SK-N-SH (cell line): Measurements from ENCODE around the gene SLC5A8. TPM values are rescaled to one million over a fixed set of nuclear protein-coding genes. Genes with fewer than 3 reads are reported as not detected.

Source experiments
- CTCF ChIA-PET: fragments of 300-600, 350-600 bp; formaldehyde crosslinking; extraction: SDS; loops from one replicate; lab custom pipeline; 2021; lab: Yijun Ruan, JAX
- POLR2A ChIA-PET: fragments of 350-600 bp; sonication (Branson Sonifier 250); formaldehyde crosslinking; extraction: SDS; loops from one replicate; lab custom pipeline; 2020; ENCODE audit warnings: antibody characterized with exemption, inconsistent platforms; lab: Yijun Ruan, JAX
- DNase-seq: peaks from one replicate; pipeline ENCODE4 v3.0.0; 2012
- H2AFZ ChIP-seq: fragments of 200-600 bp; sonication (generic); 2 replicates; pipeline ENCODE4 v1.8.1; 2016; ENCODE audit warnings: antibody characterized with exemption, mild to moderate bottlenecking, low read depth
- H3F3A ChIP-seq: fragments of 200-600 bp; sonication (generic); replicated peaks from 2 replicates; pipeline ENCODE3; 2016; ENCODE audit warnings: antibody characterized with exemption, mild to moderate bottlenecking; ENCODE audit not compliant: insufficient read depth
- H3K27ac ChIP-seq, 2 experiments: fragments of 200-500 bp in 1 of 2; fragments of 200-600 bp in 1 of 2; sonication (Bioruptor generic) in 1 of 2; sonication (generic), shearing (Covaris generic) in 1 of 2; 2 replicates each; pipeline versions ENCODE4 v1.5.1 to v1.6.1; 2014 to 2016; ENCODE audit warnings: low read depth in 2 of 2, inconsistent platforms in 1 of 2, low read length in 1 of 2, mild to moderate bottlenecking in 1 of 2, mixed read lengths in 1 of 2
- H3K27me3 ChIP-seq: fragments of 200-600 bp; sonication (generic), shearing (Covaris generic); 2 replicates; pipeline ENCODE4 v1.6.1; 2016; ENCODE audit warnings: mixed run types; ENCODE audit not compliant: insufficient read depth
- H3K36me3 ChIP-seq, 2 experiments: fragments of 200-500 bp in 1 of 2; fragments of 200-600 bp in 1 of 2; sonication (Bioruptor generic) in 1 of 2; sonication (generic) in 1 of 2; replicated peaks in 1 of 2; 2 replicates each; pipeline versions ENCODE3 to v1.5.1; 2014 to 2016; ENCODE audit warnings: low read length in 1 of 2, mild to moderate bottlenecking in 1 of 2; ENCODE audit not compliant: insufficient read depth in 2 of 2, control insufficient read depth in 1 of 2
- H3K4me1 ChIP-seq, 2 experiments: fragments of 200-500 bp in 1 of 2; fragments of 200-600 bp in 1 of 2; sonication (Bioruptor generic) in 1 of 2; sonication (generic), shearing (Covaris generic) in 1 of 2; 2 replicates each; pipeline versions ENCODE4 v1.5.1 to v1.6.1; 2014 to 2016; ENCODE audit warnings: low read depth in 1 of 2, low read length in 1 of 2, mixed run types in 1 of 2; ENCODE audit not compliant: insufficient read depth in 2 of 2, control insufficient read depth in 1 of 2
- H3K4me2 ChIP-seq: fragments of 200-600 bp; sonication (generic), shearing (Covaris generic); 2 replicates; pipeline ENCODE4 v1.6.1; 2017; ENCODE audit warnings: mixed run types
- H3K4me3 ChIP-seq, 2 experiments: fragments of 200-500 bp in 1 of 2; fragments of 200-600 bp in 1 of 2; sonication (Bioruptor generic) in 1 of 2; sonication (generic), shearing (Covaris generic) in 1 of 2; 2 replicates each; pipeline versions ENCODE4 v1.5.1 to v1.8.1; 2014 to 2016; ENCODE audit warnings: low read depth in 2 of 2, inconsistent platforms in 1 of 2, low read length in 1 of 2, mild to moderate bottlenecking in 1 of 2, mixed read lengths in 1 of 2, moderate library complexity in 1 of 2
- H3K79me2 ChIP-seq: fragments of 200-600 bp; sonication (generic); 2 replicates; pipeline ENCODE4 v1.8.1; 2017; ENCODE audit warnings: mild to moderate bottlenecking; ENCODE audit not compliant: insufficient read depth
- H3K9ac ChIP-seq: fragments of 200-600 bp; sonication (generic); 2 replicates; pipeline ENCODE4 v1.6.1; 2017; ENCODE audit warnings: mixed run types
- H3K9me2 ChIP-seq: fragments of 200-600 bp; sonication (generic); 2 replicates; pipeline ENCODE4 v1.6.1; 2017; ENCODE audit warnings: mixed run types
- H3K9me3 ChIP-seq: fragments of 200-600 bp; sonication (generic); 2 replicates; pipeline ENCODE4 v1.6.1; 2017; ENCODE audit warnings: mixed run types, mild to moderate bottlenecking, moderate library complexity
- H4K20me1 ChIP-seq: fragments of 200-600 bp; sonication (generic); 2 replicates; pipeline ENCODE4 v1.6.1; 2017; ENCODE audit warnings: mild to moderate bottlenecking, mixed run types; ENCODE audit not compliant: insufficient read depth
- CHD2 ChIP-seq: fragments of 150-350 bp; IDR thresholded peaks from 2 replicates; pipeline ENCODE4 v1.6.1; 2018; ENCODE audit warnings: low read length; ENCODE audit not compliant: partially characterized antibody
- CTCF ChIP-seq: fragments of 200-600 bp; sonication (generic); IDR thresholded peaks from 2 replicates; pipeline ENCODE4 v1.6.1; 2017; ENCODE audit warnings: antibody characterized with exemption, mild to moderate bottlenecking, moderate library complexity
- EZH2phosphoT487 ChIP-seq: fragments of 200-600 bp; sonication (generic); IDR thresholded peaks from 2 replicates; pipeline ENCODE4 v1.6.1; 2017; ENCODE audit warnings: low read depth, mixed run types, mild to moderate bottlenecking, antibody characterized with exemption, moderate library complexity, borderline replicate concordance
- FOSL2 ChIP-seq: IDR thresholded peaks from 2 replicates; pipeline ENCODE4 v1.4.0; 2012; ENCODE audit warnings: low read depth, mild to moderate bottlenecking, moderate library complexity, borderline replicate concordance
- FOXM1 ChIP-seq: IDR thresholded peaks from 2 replicates; pipeline ENCODE4 v1.4.0; 2012; ENCODE audit warnings: low read depth, mild to moderate bottlenecking
- IRF3 ChIP-seq: fragments of 150-350 bp; IDR thresholded peaks from 2 replicates; pipeline ENCODE4 v1.6.1; 2016; ENCODE audit warnings: mild to moderate bottlenecking, low read depth, low read length
- JUND ChIP-seq: IDR thresholded peaks from 2 replicates; pipeline ENCODE4 v1.4.0; 2012
- MEF2A ChIP-seq: IDR thresholded peaks from 2 replicates; pipeline ENCODE4 v1.4.0; 2012; ENCODE audit warnings: low read depth, borderline replicate concordance
- MXI1 ChIP-seq: IDR thresholded peaks from 2 replicates; pipeline ENCODE4 v1.6.1; 2012; ENCODE audit warnings: mild to moderate bottlenecking, low read depth, low read length, improper control_type of control experiment
- NRF1 ChIP-seq: IDR thresholded peaks from 2 replicates; pipeline ENCODE4 v1.6.1; 2012; ENCODE audit warnings: low read depth, mild to moderate bottlenecking, low read length
- POLR2AphosphoS5 ChIP-seq: IDR thresholded peaks from 2 replicates; pipeline ENCODE4 v1.6.1; 2012; ENCODE audit warnings: low read depth, low read length
- RAD21 ChIP-seq: IDR thresholded peaks from 2 replicates; pipeline ENCODE4 v1.6.1; 2012; ENCODE audit warnings: mild to moderate bottlenecking, low read length
- RCOR1 ChIP-seq: fragments of 150-350 bp; IDR thresholded peaks from 2 replicates; pipeline ENCODE4 v1.6.1; 2017; ENCODE audit warnings: antibody characterized with exemption, low read length
- RFX5 ChIP-seq: IDR thresholded peaks from 2 replicates; pipeline ENCODE4 v1.6.1; 2012; ENCODE audit warnings: mild to moderate bottlenecking, improper control_type of control experiment, low read length
- RXRA ChIP-seq: IDR thresholded peaks from 2 replicates; pipeline ENCODE4 v1.4.0; 2012; ENCODE audit warnings: low read depth, mild to moderate bottlenecking, borderline replicate concordance
- SIN3A ChIP-seq: IDR thresholded peaks from 2 replicates; pipeline ENCODE4 v1.6.1; 2012; ENCODE audit warnings: low read depth, mild to moderate bottlenecking, low read length, moderate library complexity, borderline replicate concordance
- SMC3 ChIP-seq: IDR thresholded peaks from 2 replicates; pipeline ENCODE4 v1.6.1; 2012; ENCODE audit warnings: low read depth, low read length, improper control_type of control experiment
- TAF1 ChIP-seq: IDR thresholded peaks from 2 replicates; pipeline ENCODE4 v1.6.1; 2012; ENCODE audit warnings: low read depth, mild to moderate bottlenecking, low read length, moderate library complexity, borderline replicate concordance
- TCF12 ChIP-seq: IDR thresholded peaks from 2 replicates; pipeline ENCODE4 v1.4.0; 2012
- TEAD4 ChIP-seq: IDR thresholded peaks from 2 replicates; pipeline ENCODE4 v1.4.0; 2012; ENCODE audit warnings: mild to moderate bottlenecking, borderline replicate concordance; ENCODE audit not compliant: insufficient read depth
- WGBS: methylation state at CpG from one replicate; pipeline ENCODE4 v1.1.6; 2017; ENCODE audit warnings: low lambda C conversion rate; 5-methylcytosine and 5-hydroxymethylcytosine counted together
- polyA plus RNA-seq, 3 experiments: library from polyadenylated mRNA; depleted of rRNA; stranded (reverse); fragments of >200 nt; gene quantifications; 2 replicates each; pipeline ENCODE4 v1.2.3, GENCODE V29; 2012

Gene SLC5A8
- polyA plus RNA-seq, 1 of the 3 experiments (the other 2 are of a cell fraction), result not detected

- no peaks in the 10 kb centered on the region for H3K9me2 ChIP-seq
- H3K79me2 ChIP-seq, result no peaks in the 10 kb centered on the region
- no peaks in the 10 kb centered on the region for H3K27me3 ChIP-seq
- H2AFZ ChIP-seq, result no peak overlapping the region
- H3K9me3 ChIP-seq, result no peaks in the 10 kb centered on the region
- POLR2A ChIA-PET, result no interaction called here
- 33% methylated on average over 2 of the region's 2 CpGs for WGBS
- CTCF ChIA-PET, result interaction anchor here (1.2 kb wide), 1 partner anchor 13 kb away, joined by 3 read pairs; no protein-coding TSS in a partner anchor
- no peaks in the 10 kb centered on the region for H3F3A ChIP-seq
- no peak overlapping the region for H3K4me2 ChIP-seq
- no peak for DNase-seq
- peaks cover 0 to 4% of the 10 kb centered on the region in 2 experiments for H3K36me3 ChIP-seq
- TF ChIP-seq CHD2 (no peak), IRF3 (no peak), MXI1 (no peak)
- no peak overlapping the region for H3K4me3 ChIP-seq
- H3K9ac ChIP-seq, result no peak overlapping the region
- H3K4me1 ChIP-seq, result no peaks in the 10 kb centered on the region
- H4K20me1 ChIP-seq, result no peaks in the 10 kb centered on the region
- H3K27ac ChIP-seq, result no peak overlapping the region
Observed at GRCh38 chr12:101115326-101115725, 94.7 kb downstream of the SLC5A8 start.

- H3K79me2 ChIP-seq, result no peaks in the 10 kb centered on the region
- no peaks in the 10 kb centered on the region for H4K20me1 ChIP-seq
- ChIA-PET POLR2A (no interaction called here), CTCF (no interaction called here)
- H3F3A ChIP-seq, result no peaks in the 10 kb centered on the region
- no peaks in the 10 kb centered on the region for H3K9me2 ChIP-seq
- H3K9ac ChIP-seq, result no peak overlapping the region
- no peaks in the 10 kb centered on the region for H3K4me1 ChIP-seq
- no peak for DNase-seq
- H3K4me2 ChIP-seq, result no peak overlapping the region
- WGBS, result 47% methylated on average over 2 of the region's 2 CpGs
- H3K27ac ChIP-seq, result no peak overlapping the region
- peaks cover 0 to 11% of the 10 kb centered on the region in 2 experiments for H3K36me3 ChIP-seq
- no peaks in the 10 kb centered on the region for H3K27me3 ChIP-seq
- no peak overlapping the region for H3K4me3 ChIP-seq
- H2AFZ ChIP-seq, result no peak overlapping the region
- H3K9me3 ChIP-seq, result no peaks in the 10 kb centered on the region
- TF ChIP-seq POLR2AphosphoS5 (no peak), CTCF (no peak), NRF1 (no peak), JUND (no peak), RCOR1 (no peak), SIN3A (no peak)
Observed at GRCh38 chr12:101111441-101111840, 98.6 kb downstream of the SLC5A8 start.

GRCh38 chr12:101110866-101111265 lies 99.2 kb downstream of the SLC5A8 start:
- H3K4me1 ChIP-seq, result no peaks in the 10 kb centered on the region
- peaks cover 0 to 11% of the 10 kb centered on the region in 2 experiments for H3K36me3 ChIP-seq
- no peaks in the 10 kb centered on the region for H4K20me1 ChIP-seq
- H2AFZ ChIP-seq, result no peak overlapping the region
- no peak for DNase-seq
- H3K27me3 ChIP-seq, result no peaks in the 10 kb centered on the region
- H3K9ac ChIP-seq, result no peak overlapping the region
- 39% methylated on average over 3 of the region's 3 CpGs for WGBS
- ChIA-PET POLR2A (no interaction called here), CTCF (no interaction called here)
- H3K9me3 ChIP-seq, result no peaks in the 10 kb centered on the region
- no peak overlapping the region for H3K4me2 ChIP-seq
- no peaks in the 10 kb centered on the region for H3K79me2 ChIP-seq
- H3K9me2 ChIP-seq, result no peaks in the 10 kb centered on the region
- TF ChIP-seq TEAD4 (no peak), SIN3A (no peak), EZH2phosphoT487 (no peak), RFX5 (no peak), SMC3 (no peak), NRF1 (no peak), RAD21 (no peak), TAF1 (no peak), FOXM1 (no peak), RXRA (no peak), TCF12 (no peak), MEF2A (no peak), FOSL2 (no peak), JUND (no peak)
- no peaks in the 10 kb centered on the region for H3F3A ChIP-seq
- no peak overlapping the region for H3K4me3 ChIP-seq
- H3K27ac ChIP-seq, result no peak overlapping the region
